PC-9 (cell line): Measurements from ENCODE around the gene PKNOX1. TPM values are rescaled to one million over a fixed set of nuclear protein-coding genes. Genes with fewer than 3 reads are reported as not detected.

ENCODE experiments used
- BruUV-seq: library from RNA; stranded (reverse); fragments of 400-500 nt; replicated peaks from 2 replicates; lab custom pipeline; 2021; lab: Mats Ljungman, UMichigan
- CTCF ChIA-PET: fragments of 300-600 bp; sonication (Branson Sonifier 250); formaldehyde crosslinking; loops from one replicate; lab custom pipeline; 2022; ENCODE audit warnings: antibody characterized with exemption; lab: Charles Lee
- POLR2A ChIA-PET: fragments of 300-600 bp; sonication (Branson Sonifier 250); formaldehyde crosslinking; loops from one replicate; lab custom pipeline; 2022; ENCODE audit warnings: antibody characterized with exemption; ENCODE audit not compliant: unreplicated experiment; lab: Charles Lee
- DNase-seq, 2 experiments: peaks; one replicate each; pipeline versions ENCODE4 v3.0.0 to v3.0.0-alpha.2; 2015 to 2022; ENCODE audit warnings: mixed read lengths in 1 of 2
- H2AFZ ChIP-seq: fragments of 200-600 bp; sonication (generic); 2 replicates; pipeline ENCODE4 v1.8.1; 2017; ENCODE audit warnings: antibody characterized with exemption
- H3F3A ChIP-seq: fragments of 200-600 bp; sonication (generic); 2 replicates; pipeline ENCODE4 v1.8.1; 2017; ENCODE audit warnings: antibody characterized with exemption, mild to moderate bottlenecking, low read depth; ENCODE audit not compliant: insufficient read depth
- H3K27ac ChIP-seq: fragments of 200-600 bp; sonication (generic); 2 replicates; pipeline ENCODE4 v1.6.1; 2016; ENCODE audit warnings: mixed run types
- H3K27me3 ChIP-seq: fragments of 200-600 bp; sonication (generic); 2 replicates; pipeline ENCODE4 v1.6.1; 2016; ENCODE audit warnings: low read depth, mixed run types; ENCODE audit not compliant: insufficient read depth
- H3K36me3 ChIP-seq: fragments of 200-600 bp; sonication (generic); 2 replicates; pipeline ENCODE4 v1.6.1; 2016; ENCODE audit warnings: low read depth, mixed run types
- H3K4me1 ChIP-seq: fragments of 200-600 bp; sonication (generic); replicated peaks from 2 replicates; pipeline ENCODE4 v1.6.1; 2016; ENCODE audit warnings: mixed run types; ENCODE audit not compliant: insufficient read depth
- H3K4me2 ChIP-seq: fragments of 200-600 bp; sonication (generic); 2 replicates; pipeline ENCODE4 v1.6.1; 2017; ENCODE audit warnings: mixed run types
- H3K4me3 ChIP-seq: fragments of 200-600 bp; sonication (generic); 2 replicates; pipeline ENCODE4 v1.6.1; 2016; ENCODE audit warnings: mixed run types
- H3K79me2 ChIP-seq: fragments of 200-600 bp; sonication (generic); 2 replicates; pipeline ENCODE4 v1.6.1; 2017; ENCODE audit warnings: low read depth, mixed run types
- H3K9me2 ChIP-seq: fragments of 200-600 bp; sonication (generic); 2 replicates; pipeline ENCODE4 v1.8.1; 2017; ENCODE audit warnings: mild to moderate bottlenecking; ENCODE audit not compliant: insufficient read depth
- H3K9me3 ChIP-seq: fragments of 200-600 bp; sonication (generic); 2 replicates; pipeline ENCODE4 v1.8.1; 2016; ENCODE audit warnings: low read depth; ENCODE audit not compliant: insufficient read depth
- H4K20me1 ChIP-seq: fragments of 200-600 bp; sonication (generic); 2 replicates; pipeline ENCODE4 v1.8.1; 2017; ENCODE audit not compliant: insufficient read depth
- CTCF ChIP-seq: fragments of 200-600 bp; sonication (generic); conservative IDR thresholded peaks from 2 replicates; pipeline ENCODE4 v1.6.1; 2017; ENCODE audit warnings: mixed run types, antibody characterized with exemption, mild to moderate bottlenecking, moderate library complexity
- EZH2 ChIP-seq: fragments of 200-600 bp; sonication (generic); IDR thresholded peaks from 2 replicates; pipeline ENCODE4 v1.8.0; 2017; ENCODE audit warnings: antibody characterized with exemption, low read depth
- intact Hi-C: fragments of 100-400 bp; cut with micrococcal nuclease; formaldehyde crosslinking; loops from one replicate; pipeline ENCODE4 v1.10.0; 2022; ENCODE audit not compliant: unreplicated experiment
- total RNA-seq: library from RNA; stranded (reverse); gene quantifications from 2 replicates; pipeline ENCODE4 v1.2.3, GENCODE V29; 2021

Gene PKNOX1
- total RNA-seq, 1 experiment from 2014 or later: 17.1 TPM

- Histone ChIP-seq H3K9me2 (no peaks in the 10 kb centered on the region), H3K36me3 (no peaks in the 10 kb centered on the region), H3K27me3 (no peaks in the 10 kb centered on the region), H3K4me3 (no peak overlapping the region), H3K4me2 (no peak overlapping the region), H3K79me2 (no peaks in the 10 kb centered on the region), H3K9me3 (no peaks in the 10 kb centered on the region), H2AFZ (no peak overlapping the region), H3F3A (no peaks in the 10 kb centered on the region), H3K4me1 (no peaks in the 10 kb centered on the region), H3K27ac (no peak overlapping the region), H4K20me1 (no peaks in the 10 kb centered on the region)
- no TSS peak for BruUV-seq
- no peak for DNase-seq
- CTCF ChIA-PET: interaction anchor here (0.7 kb wide), 1 partner anchor 552 kb away, joined by 3 read pairs; no protein-coding TSS in a partner anchor
- intact Hi-C loops: no loop called here
- TF ChIP-seq CTCF (no peak), EZH2 (no peak)
- POLR2A ChIA-PET: interaction anchor here (0.5 to 0.7 kb wide), 2 partner anchors 12 to 29 kb away, joined by 7 to 13 read pairs; partner anchors contain the start of gene PKNOX1
Measured at GRCh38 chr21:42962380-42963007, 11.9 kb upstream of the PKNOX1 start.

GRCh38 chr21:42964086-42964485 lies 10.3 kb upstream of the PKNOX1 start:
- no peak for DNase-seq
- Histone ChIP-seq H3K9me3 (no peaks in the 10 kb centered on the region), H3K36me3 (no peaks in the 10 kb centered on the region), H3K9me2 (no peaks in the 10 kb centered on the region), H2AFZ (no peak overlapping the region), H4K20me1 (no peaks in the 10 kb centered on the region), H3K79me2 (no peaks in the 10 kb centered on the region), H3K4me2 (no peak overlapping the region), H3K27me3 (no peaks in the 10 kb centered on the region), H3F3A (no peaks in the 10 kb centered on the region), H3K4me3 (no peak overlapping the region), H3K27ac (no peak overlapping the region), H3K4me1 (no peaks in the 10 kb centered on the region)
- CTCF ChIA-PET: no interaction called here
- POLR2A ChIA-PET: no interaction called here
- TF ChIP-seq CTCF (no peak), EZH2 (no peak)
- intact Hi-C loops: no loop called here
- BruUV-seq: no TSS peak

GRCh38 chr21:42964546-42965210 lies 9.7 kb upstream of the PKNOX1 start:
- no peaks in the 10 kb centered on the region for H3K36me3 ChIP-seq
- no peak overlapping the region for H3K27ac ChIP-seq
- intact Hi-C loops: no loop called here
- CTCF ChIA-PET: no interaction called here
- no peak overlapping the region for H3K4me2 ChIP-seq
- H3K27me3 ChIP-seq: no peaks in the 10 kb centered on the region
- H3K9me3 ChIP-seq: no peaks in the 10 kb centered on the region
- TF ChIP-seq EZH2: no peak
- no peak for TF ChIP-seq CTCF
- H3K4me1 ChIP-seq: no peaks in the 10 kb centered on the region
- no peaks in the 10 kb centered on the region for H3K79me2 ChIP-seq
- no peak overlapping the region for H2AFZ ChIP-seq
- POLR2A ChIA-PET: no interaction called here
- H3K9me2 ChIP-seq: no peaks in the 10 kb centered on the region
- DNase-seq: no peak
- H3F3A ChIP-seq: no peaks in the 10 kb centered on the region
- no peaks in the 10 kb centered on the region for H4K20me1 ChIP-seq
- no TSS peak for BruUV-seq
- no peak overlapping the region for H3K4me3 ChIP-seq
